Vagina (tissue), 2 donors: ENCODE measurements around the gene IRAK1.

Source experiments
- CTCF ChIP-seq, 3 experiments: fragments of 450-650 bp in 2 of 3; fragments of 200-600 bp in 1 of 3; sonication (generic) in 1 of 3; IDR thresholded peaks; one replicate each; pipeline ENCODE4 v1.5.1; 2017 to 2019; ENCODE audit warnings: antibody characterized with exemption in 3 of 3, mild to moderate bottlenecking in 2 of 3, moderate library complexity in 2 of 3
- POLR2A ChIP-seq, 2 donors: fragments of 450-650 bp; IDR thresholded peaks; one replicate each; pipeline ENCODE4 v1.6.1; 2017; ENCODE audit warnings: antibody characterized with exemption in 2 of 2, mild to moderate bottlenecking in 2 of 2, moderate library complexity in 2 of 2

GRCh38 chrX:154058214-154058997 is 38.7 kb upstream of the IRAK1 start:
- TF ChIP-seq POLR2A (IDR thresholded peaks at IDR 0.05) (no peak), CTCF (IDR thresholded peaks at IDR 0.05) (no peak)
